Keratinocyte (primary cell): Measurements from ENCODE around the gene AHNAK.

Experiments used
- EZH2 ChIP-seq: IDR thresholded peaks from one replicate; pipeline ENCODE4 v1.6.1; 2012; ENCODE audit warnings: inconsistent platforms, mild to moderate bottlenecking, low read length, moderate library complexity
- TF ChIP-seq, protein P1 (sequence below), 3 experiments: IDR thresholded peaks in 1 of 3; conservative IDR thresholded peaks in 1 of 3; optimal IDR thresholded peaks in 1 of 3; 2 replicates in 2 of 3; 3 replicates in 1 of 3; pipeline versions ENCODE3 to v1.5.1; 2011; ENCODE audit warnings: low read length in 3 of 3, mild to moderate bottlenecking in 3 of 3, moderate library complexity in 2 of 3, control low read depth in 1 of 3, inconsistent platforms in 1 of 3; ENCODE audit not compliant: insufficient read depth in 2 of 3; ENCODE audit errors: extremely low read depth in 1 of 3

DNA sequence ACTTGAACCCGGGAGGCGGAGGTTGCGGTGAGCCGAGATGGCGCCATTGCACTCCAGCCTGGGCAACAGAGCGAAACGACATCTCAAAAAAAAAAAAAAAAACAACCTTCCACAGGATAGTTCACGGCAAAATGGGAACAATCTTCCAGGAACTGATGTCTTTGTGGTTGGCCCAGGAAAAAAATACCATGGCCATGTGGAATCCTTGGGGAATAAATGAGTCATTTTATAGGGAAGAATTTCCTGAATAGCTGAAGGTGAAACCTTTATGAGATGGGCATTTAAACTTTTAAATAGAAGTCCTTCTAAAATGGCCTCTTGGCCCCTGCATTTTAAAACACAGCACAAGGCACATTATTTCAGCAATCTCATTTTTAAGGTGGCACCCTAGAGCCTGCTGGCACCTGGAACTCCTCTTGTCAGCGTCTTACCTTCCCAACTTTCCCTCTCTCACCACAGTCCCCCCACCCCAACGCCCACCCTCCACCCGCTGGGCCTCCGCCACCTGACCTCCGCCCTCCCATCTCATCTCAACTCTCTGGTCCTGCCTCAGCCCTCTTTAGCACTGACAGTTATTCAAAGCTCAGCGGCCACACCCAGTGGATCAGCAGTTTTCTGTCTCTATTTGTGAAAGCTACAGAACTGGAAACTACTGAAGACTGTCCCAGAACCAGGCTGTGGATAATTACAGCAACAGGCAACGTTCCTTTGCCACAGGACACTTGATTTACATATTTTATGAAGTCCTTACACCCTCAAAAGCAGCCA lies 84.7 kb downstream of the AHNAK start:
- TF ChIP-seq, protein P1, sequence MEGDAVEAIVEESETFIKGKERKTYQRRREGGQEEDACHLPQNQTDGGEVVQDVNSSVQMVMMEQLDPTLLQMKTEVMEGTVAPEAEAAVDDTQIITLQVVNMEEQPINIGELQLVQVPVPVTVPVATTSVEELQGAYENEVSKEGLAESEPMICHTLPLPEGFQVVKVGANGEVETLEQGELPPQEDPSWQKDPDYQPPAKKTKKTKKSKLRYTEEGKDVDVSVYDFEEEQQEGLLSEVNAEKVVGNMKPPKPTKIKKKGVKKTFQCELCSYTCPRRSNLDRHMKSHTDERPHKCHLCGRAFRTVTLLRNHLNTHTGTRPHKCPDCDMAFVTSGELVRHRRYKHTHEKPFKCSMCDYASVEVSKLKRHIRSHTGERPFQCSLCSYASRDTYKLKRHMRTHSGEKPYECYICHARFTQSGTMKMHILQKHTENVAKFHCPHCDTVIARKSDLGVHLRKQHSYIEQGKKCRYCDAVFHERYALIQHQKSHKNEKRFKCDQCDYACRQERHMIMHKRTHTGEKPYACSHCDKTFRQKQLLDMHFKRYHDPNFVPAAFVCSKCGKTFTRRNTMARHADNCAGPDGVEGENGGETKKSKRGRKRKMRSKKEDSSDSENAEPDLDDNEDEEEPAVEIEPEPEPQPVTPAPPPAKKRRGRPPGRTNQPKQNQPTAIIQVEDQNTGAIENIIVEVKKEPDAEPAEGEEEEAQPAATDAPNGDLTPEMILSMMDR (optimal IDR thresholded peaks at IDR 0.05 in 1 of 3, IDR thresholded peaks at IDR 0.05 in 1 of 3, conservative IDR thresholded peaks at IDR 0.05 in 1 of 3; ENCODE audit: extremely low read depth in 1 of 3, insufficient read depth in 2 of 3, low read length in 3 of 3): no peak
- TF ChIP-seq EZH2: no peak
